ENCODE data around the gene TMEM9. TPM values are rescaled to one million over a fixed set of nuclear protein-coding genes. Genes with fewer than 3 reads are reported as not detected.

TMEM9 gene
- total and polyA plus RNA-seq, 2 donors (not counting 3 experiments of a cell fraction or from before 2014, with no cell fraction given) = 39.3 to 96.1 TPM

DNA sequence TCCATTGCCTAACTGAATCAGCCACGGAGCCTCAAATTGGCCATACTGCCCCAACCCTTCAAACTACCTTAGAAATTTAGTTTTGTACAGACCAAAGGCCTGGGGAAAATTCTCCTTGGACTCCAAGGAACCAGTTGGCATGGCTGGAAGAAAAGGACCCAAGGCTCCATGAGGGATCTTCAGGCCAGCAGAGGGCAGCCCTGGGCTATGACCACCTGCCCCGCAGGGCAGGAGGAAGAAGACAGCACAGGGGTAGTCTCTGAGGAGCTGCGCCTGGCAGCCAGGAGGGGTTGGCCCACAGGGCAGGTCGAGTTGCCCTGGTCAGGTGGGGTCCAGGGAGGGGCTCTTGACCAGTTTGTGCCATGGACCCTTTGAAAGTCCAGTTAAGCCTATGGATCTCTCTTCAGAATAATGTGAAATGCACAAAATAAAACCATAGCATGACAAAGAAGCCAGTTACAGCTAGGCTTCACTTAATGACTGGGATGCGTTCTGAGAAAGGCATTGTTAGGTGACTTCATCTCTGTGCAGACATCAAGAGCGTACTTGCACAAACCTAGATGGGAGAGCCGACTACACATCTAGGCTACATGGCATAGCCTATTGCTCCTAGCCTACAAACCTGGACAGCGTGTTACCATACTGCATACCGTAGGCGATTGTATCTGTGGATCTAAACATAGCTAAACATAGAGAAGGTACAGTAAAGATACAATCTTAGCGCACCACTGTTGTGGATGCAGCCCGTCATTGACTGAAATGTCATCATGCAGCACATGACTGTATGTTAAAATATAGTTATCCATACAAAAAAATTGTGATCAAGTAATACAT, 68.2 kb downstream of the TMEM9 start:
- Histone ChIP-seq H4K20me1 (replicated peaks; ENCODE audit: control insufficient read depth, extremely low read depth, insufficient read depth, low read length) (no peaks in the 10 kb centered on the region), H3K27me3 (ENCODE audit: control insufficient read depth in 2 of 2, insufficient read depth in 2 of 2, low read length in 2 of 2) (peaks cover 7% of the 10 kb centered on the region in 2 experiments), H3K4me3 (replicated peaks in 1 of 3; ENCODE audit: insufficient read depth in 1 of 3, low read depth in 1 of 3, low read length in 3 of 3) (no peak overlapping the region), H3K4me1 (ENCODE audit: control insufficient read depth, extremely low read depth, insufficient read depth, low read length) (no peaks in the 10 kb centered on the region), H3K9ac (replicated peaks; ENCODE audit: extremely low read depth, insufficient read depth, low read length) (no peak overlapping the region), H3K4me2 (ENCODE audit: insufficient read depth, low read length) (no peak overlapping the region), H3K27ac (ENCODE audit: insufficient read depth, low read depth, low read length) (no peak overlapping the region), H2AFZ (ENCODE audit: low read depth, low read length) (no peak overlapping the region), H3K36me3 (ENCODE audit: control insufficient read depth in 2 of 2, extremely low read depth in 1 of 2, insufficient read depth in 2 of 2, low read length in 2 of 2) (no peaks in the 10 kb centered on the region), H3K79me2 (ENCODE audit: control insufficient read depth, insufficient read depth, low read length) (no peaks in the 10 kb centered on the region), H3K9me1 (replicated peaks; ENCODE audit: control insufficient read depth, extremely low read depth, insufficient read depth, low read length) (no peaks in the 10 kb centered on the region), H3K9me3 (replicated peaks; ENCODE audit: control insufficient read depth, insufficient read depth, low read length) (no peaks in the 10 kb centered on the region)
- dilution Hi-C loops (cut with MboI; ENCODE audit: extremely low pct_ligation_motif_present, low sequenced_read_pairs) = no loop called here
- no peak for FAIRE-seq
- peak; percentile 31 for DNase-seq (ENCODE audit: low read depth, low spot score)
- intact Hi-C loops (cut with micrococcal nuclease) = loop anchor here (1.0 to 5.0 kb wide), 2 partner anchors 28 to 136 kb away; no protein-coding TSS in a partner anchor
- CTCF ChIA-PET = interaction anchor here (0.6 to 3.9 kb wide), 14 partner anchors 12 to 527 kb away, joined by 3 to 54 read pairs (median 4); partner anchors contain the start of gene CACNA1S
- POLR2A ChIA-PET = no interaction called here
- TF ChIP-seq, protein P1, sequence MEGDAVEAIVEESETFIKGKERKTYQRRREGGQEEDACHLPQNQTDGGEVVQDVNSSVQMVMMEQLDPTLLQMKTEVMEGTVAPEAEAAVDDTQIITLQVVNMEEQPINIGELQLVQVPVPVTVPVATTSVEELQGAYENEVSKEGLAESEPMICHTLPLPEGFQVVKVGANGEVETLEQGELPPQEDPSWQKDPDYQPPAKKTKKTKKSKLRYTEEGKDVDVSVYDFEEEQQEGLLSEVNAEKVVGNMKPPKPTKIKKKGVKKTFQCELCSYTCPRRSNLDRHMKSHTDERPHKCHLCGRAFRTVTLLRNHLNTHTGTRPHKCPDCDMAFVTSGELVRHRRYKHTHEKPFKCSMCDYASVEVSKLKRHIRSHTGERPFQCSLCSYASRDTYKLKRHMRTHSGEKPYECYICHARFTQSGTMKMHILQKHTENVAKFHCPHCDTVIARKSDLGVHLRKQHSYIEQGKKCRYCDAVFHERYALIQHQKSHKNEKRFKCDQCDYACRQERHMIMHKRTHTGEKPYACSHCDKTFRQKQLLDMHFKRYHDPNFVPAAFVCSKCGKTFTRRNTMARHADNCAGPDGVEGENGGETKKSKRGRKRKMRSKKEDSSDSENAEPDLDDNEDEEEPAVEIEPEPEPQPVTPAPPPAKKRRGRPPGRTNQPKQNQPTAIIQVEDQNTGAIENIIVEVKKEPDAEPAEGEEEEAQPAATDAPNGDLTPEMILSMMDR (IDR thresholded peaks at IDR 0.05; ENCODE audit: extremely low read depth in 1 of 2, insufficient read depth in 1 of 2, low read depth in 1 of 2, low read length in 2 of 2) = peak; percentile 36 to 70
- no peak for TF ChIP-seq JUN (IDR thresholded peaks at IDR 0.05; ENCODE audit: borderline replicate concordance, insufficient read depth, insufficient read length, low read depth)
- TF ChIP-seq GATA2 (IDR thresholded peaks at IDR 0.05; ENCODE audit: insufficient read depth, insufficient read length, low read depth, low read length) = no peak
- no peak for TF ChIP-seq POLR2AphosphoS5 (IDR thresholded peaks at IDR 0.05; ENCODE audit: insufficient read depth, low read depth, low read length)
- TF ChIP-seq, protein P2, sequence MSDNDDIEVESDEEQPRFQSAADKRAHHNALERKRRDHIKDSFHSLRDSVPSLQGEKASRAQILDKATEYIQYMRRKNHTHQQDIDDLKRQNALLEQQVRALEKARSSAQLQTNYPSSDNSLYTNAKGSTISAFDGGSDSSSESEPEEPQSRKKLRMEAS (IDR thresholded peaks at IDR 0.05; ENCODE audit: insufficient read depth, insufficient read length) = no peak
- no peak for TF ChIP-seq EZH2 (IDR thresholded peaks at IDR 0.05; ENCODE audit: borderline replicate concordance, low read depth, low read length, severe bottlenecking)
- BruUV-seq (replicated peaks) = no TSS peak

Other genes starting within 250 kb of the TMEM9 start
- 4.4 and 4.7 TPM in 2 replicates for gene KIF21B, start 130.8 kb downstream of the TMEM9 start, total RNA-seq
- gene KIF21B, start 130.8 kb downstream of the TMEM9 start, polyA plus RNA-seq = 1.8 and 1.9 TPM in 2 replicates
- not detected in 2 replicates for gene CACNA1S, start 42.0 kb downstream of the TMEM9 start, total RNA-seq
- gene CACNA1S, start 42.0 kb downstream of the TMEM9 start, polyA plus RNA-seq = not detected in 2 replicates
- gene ASCL5, start 27.3 kb downstream of the TMEM9 start, total RNA-seq = not detected in 2 replicates
- not detected in 2 replicates for gene ASCL5, start 27.3 kb downstream of the TMEM9 start, polyA plus RNA-seq
- not detected in 2 replicates for gene IGFN1, start 36.4 kb upstream of the TMEM9 start, total RNA-seq
- not detected in 2 replicates for gene IGFN1, start 36.4 kb upstream of the TMEM9 start, polyA plus RNA-seq
- not detected in 2 replicates for gene PKP1, start 129.0 kb upstream of the TMEM9 start, total RNA-seq
- 0.01 TPM in 1 of 2 replicates, not detected in the other for gene PKP1, start 129.0 kb upstream of the TMEM9 start, polyA plus RNA-seq
- not detected in 2 replicates for gene TNNT2, start 223.2 kb upstream of the TMEM9 start, total RNA-seq
- gene TNNT2, start 223.2 kb upstream of the TMEM9 start, polyA plus RNA-seq = not detected in 2 replicates
- not detected in 2 replicates for gene LAD1, start 244.8 kb upstream of the TMEM9 start, total RNA-seq
- not detected in 2 replicates for gene LAD1, start 244.8 kb upstream of the TMEM9 start, polyA plus RNA-seq